Osteocyte (in vitro differentiated cells): ENCODE data around the gene ZNF615. TPM values are rescaled to one million over a fixed set of nuclear protein-coding genes. Genes with fewer than 3 reads are reported as not detected.
"Not testable (repeated sequence)": the region's sequence is repeated elsewhere in the genome, so short reads cannot be mapped to it uniquely, and the experiment has no call there.

ENCODE experiments used
- DNase-seq: peaks from one replicate; pipeline ENCODE4 v3.0.0; 2021; ENCODE audit warnings: mixed read lengths; ENCODE audit not compliant: unreplicated experiment; ENCODE audit errors: extremely low spot score
- H3K27ac Mint-ChIP-seq: one replicate; pipeline ENCODE4 v1.8.0; 2021; ENCODE audit warnings: mild to moderate bottlenecking, mixed read lengths; ENCODE audit not compliant: unreplicated experiment
- H3K27me3 Mint-ChIP-seq: one replicate; pipeline ENCODE4 v1.8.0; 2021; ENCODE audit warnings: mixed read lengths; ENCODE audit not compliant: unreplicated experiment
- H3K36me3 Mint-ChIP-seq: one replicate; pipeline ENCODE4 v1.8.0; 2021; ENCODE audit warnings: mixed read lengths; ENCODE audit not compliant: unreplicated experiment
- H3K4me1 Mint-ChIP-seq: one replicate; pipeline ENCODE4 v1.8.0; 2021; ENCODE audit warnings: mixed read lengths; ENCODE audit not compliant: unreplicated experiment
- H3K4me3 Mint-ChIP-seq: one replicate; pipeline ENCODE4 v1.8.0; 2021; ENCODE audit warnings: mild to moderate bottlenecking, moderate library complexity, mixed read lengths; ENCODE audit not compliant: unreplicated experiment
- H3K9me3 Mint-ChIP-seq: one replicate; pipeline ENCODE4 v1.8.0; 2021; ENCODE audit warnings: mixed read lengths; ENCODE audit not compliant: unreplicated experiment
- long read RNA-seq: library from polyadenylated mRNA; unstranded; transcript quantifications from one replicate; pipeline ENCODE4 v2.0.0, GENCODE V29; 2021
- total RNA-seq: library from RNA; stranded (reverse); gene quantifications from 2 replicates; pipeline ENCODE4 v1.2.1, GENCODE V29; 2021
- TF ChIP-seq, protein P1 (sequence below): fragments of 200-600 bp; sonication (generic); IDR thresholded peaks from 2 replicates; pipeline ENCODE4 v1.5.0; 2021; ENCODE audit warnings: antibody characterized with exemption, mild to moderate bottlenecking, moderate library complexity

Gene ZNF615
- total RNA-seq = 11.7 and 13.1 TPM in 2 replicates
- long read RNA-seq, full-length matches to known transcripts = 18 of 24 reads
- long read RNA-seq, partial matches to known transcripts = 1 of 24 reads
- long read RNA-seq, other reads (novel, unspliced or antisense) = 5 of 24 reads

DNA sequence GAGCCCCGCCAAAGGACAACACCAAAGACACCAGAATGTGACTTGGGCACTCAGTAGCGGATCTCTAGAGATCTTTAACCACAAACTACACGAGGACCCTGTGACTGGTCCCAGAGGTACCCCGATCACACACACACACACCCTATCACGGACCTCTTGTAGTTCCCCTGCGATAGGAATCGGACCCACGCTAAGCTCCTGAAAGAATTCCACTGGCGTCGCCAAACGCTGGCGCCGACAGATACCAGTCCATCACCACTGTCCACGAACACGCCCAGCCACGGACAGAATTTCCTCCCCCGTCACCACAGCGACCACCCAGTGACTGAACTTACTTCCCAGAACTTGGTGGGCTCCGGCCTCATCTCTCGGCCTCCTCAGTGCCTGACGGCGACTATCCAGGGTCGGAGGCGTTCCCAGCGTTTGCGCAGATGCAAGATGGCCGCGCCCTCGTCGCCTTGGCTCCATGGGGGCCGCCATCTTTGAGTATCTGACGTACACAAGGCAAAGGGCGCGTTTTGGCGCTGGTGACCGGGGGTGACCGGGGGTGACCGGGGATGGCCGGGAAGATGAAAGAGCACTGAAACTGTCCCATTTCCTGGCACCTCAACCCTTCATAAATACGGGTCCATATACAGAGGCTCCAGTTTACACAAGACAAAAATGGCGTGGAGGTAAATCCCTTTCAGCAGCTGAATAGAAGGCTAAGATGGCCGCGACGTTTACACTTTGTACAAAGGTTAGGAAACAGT lies at the start of gene ZNF615:
Gene ZNF615 (minus strand): TSS at position 406 of the 752 bp plus-strand sequence. CDS start 4,500 bp downstream, outside the sequence.
- Mint-ChIP-seq H3K27me3 (no peaks in the 10 kb centered on the region), H3K27ac (peak within 1 kb of the TSS; percentile 99), H3K36me3 (peaks cover 41% of the 10 kb centered on the region), H3K9me3 (peaks cover 15% of the 10 kb centered on the region), H3K4me3 (peak within 1 kb of the TSS; percentile 91), H3K4me1 (peaks cover 15% of the 10 kb centered on the region)
- DNase-seq = peak; percentile 95
- TF ChIP-seq, protein P1, sequence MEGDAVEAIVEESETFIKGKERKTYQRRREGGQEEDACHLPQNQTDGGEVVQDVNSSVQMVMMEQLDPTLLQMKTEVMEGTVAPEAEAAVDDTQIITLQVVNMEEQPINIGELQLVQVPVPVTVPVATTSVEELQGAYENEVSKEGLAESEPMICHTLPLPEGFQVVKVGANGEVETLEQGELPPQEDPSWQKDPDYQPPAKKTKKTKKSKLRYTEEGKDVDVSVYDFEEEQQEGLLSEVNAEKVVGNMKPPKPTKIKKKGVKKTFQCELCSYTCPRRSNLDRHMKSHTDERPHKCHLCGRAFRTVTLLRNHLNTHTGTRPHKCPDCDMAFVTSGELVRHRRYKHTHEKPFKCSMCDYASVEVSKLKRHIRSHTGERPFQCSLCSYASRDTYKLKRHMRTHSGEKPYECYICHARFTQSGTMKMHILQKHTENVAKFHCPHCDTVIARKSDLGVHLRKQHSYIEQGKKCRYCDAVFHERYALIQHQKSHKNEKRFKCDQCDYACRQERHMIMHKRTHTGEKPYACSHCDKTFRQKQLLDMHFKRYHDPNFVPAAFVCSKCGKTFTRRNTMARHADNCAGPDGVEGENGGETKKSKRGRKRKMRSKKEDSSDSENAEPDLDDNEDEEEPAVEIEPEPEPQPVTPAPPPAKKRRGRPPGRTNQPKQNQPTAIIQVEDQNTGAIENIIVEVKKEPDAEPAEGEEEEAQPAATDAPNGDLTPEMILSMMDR = no peak

DNA sequence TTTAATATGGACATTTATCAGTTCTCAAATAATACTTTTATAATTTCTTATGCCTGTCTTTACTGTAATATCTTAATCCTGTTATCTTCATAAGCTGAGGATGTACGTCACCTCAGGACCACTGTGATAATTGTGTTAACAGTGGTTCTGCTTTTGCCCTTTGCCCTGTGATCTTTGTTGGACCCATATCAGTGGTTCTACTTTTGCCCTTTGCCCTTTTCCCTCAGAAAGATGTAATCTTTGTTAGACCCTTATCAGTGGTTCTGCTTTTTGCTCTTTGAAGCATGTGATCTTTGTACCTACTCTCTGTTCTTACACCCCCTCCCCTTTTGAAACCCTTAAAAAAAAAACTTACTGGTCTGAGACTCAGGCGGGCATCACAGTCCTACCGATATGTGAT lies 48.5 kb upstream of the ZNF615 start:
- not testable (repeated sequence) for H3K27ac Mint-ChIP-seq, H3K4me3 Mint-ChIP-seq, DNase-seq, H3K4me1 Mint-ChIP-seq, H3K27me3 Mint-ChIP-seq
- H3K36me3 Mint-ChIP-seq = peaks cover 64% of the 10 kb centered on the region
- peaks cover 49% of the 10 kb centered on the region for H3K9me3 Mint-ChIP-seq

DNA sequence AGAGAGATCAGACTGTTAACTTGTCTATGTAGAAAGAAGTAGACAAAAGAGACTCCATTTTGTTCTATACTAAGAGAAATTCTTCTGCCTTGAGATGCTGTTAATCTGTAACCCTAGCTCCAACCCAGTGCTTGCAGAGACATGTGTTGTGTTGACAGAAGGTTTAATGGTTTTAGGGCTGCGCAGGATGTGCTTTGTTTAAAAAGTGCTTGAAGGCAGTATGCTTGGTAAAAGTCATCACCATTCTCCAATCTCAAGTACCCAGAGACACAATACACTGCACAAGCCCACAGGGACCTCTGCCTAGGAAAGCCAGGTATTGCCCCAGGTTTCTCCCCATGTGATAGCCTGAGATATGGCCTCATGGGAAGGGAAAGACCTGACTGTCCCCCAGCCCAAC lies 43.7 kb upstream of the ZNF615 start:
- Mint-ChIP-seq H3K9me3 (peaks cover 35% of the 10 kb centered on the region), H3K36me3 (peaks cover 36% of the 10 kb centered on the region)

DNA sequence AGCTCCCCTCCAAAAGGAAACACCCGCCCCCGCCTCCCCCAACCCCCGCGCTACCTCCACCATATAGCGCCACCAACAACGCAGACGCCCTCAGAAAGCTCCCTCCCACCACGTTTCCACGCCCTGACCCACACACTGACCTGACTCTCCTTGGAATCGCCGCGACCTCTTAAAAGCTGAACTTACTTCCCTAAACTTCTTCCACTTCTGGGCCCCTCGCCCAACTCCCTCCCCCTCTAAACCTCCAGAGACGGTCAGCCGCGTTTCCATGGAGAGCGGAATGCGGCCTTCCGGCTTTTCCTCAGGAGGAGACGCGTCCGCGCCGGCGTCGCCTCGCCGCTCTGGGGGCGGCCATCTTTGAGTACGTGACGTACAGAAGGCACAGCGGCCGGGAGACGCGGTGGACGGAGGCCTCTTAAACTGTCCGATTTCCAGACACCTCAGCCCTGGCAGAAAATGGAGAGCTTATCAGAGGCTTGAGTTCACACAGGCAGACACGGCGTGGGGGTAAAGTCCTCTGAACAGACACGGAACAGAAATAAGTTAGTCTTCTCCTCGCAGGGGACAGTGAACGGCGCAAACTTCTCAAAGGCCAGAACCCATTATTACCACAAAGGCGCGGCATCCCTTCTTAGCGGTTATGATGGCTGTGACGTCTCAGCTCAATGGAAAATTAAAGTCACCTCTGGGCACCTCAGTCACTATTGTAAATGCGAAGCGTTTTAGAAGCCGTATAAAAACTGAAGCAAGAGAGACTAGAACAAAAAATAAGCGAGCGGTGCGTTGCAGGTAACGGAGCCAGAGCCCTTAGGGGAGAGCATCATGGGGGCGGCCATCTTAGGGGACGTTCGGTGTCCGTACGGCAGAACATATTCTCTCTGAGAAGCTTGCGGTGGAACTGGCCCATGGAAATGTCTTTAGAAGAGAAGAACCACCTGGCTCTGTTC lies 40.8 kb upstream of the ZNF615 start, which contains the start of gene ZNF432:
Gene ZNF432 (minus strand): TSS at position 284 of the 947 bp plus-strand sequence. CDS start 1,970 bp downstream, outside the sequence.
- Mint-ChIP-seq H3K9me3 (peaks cover 35% of the 10 kb centered on the region), H3K4me3 (peak within 1 kb of the TSS; percentile 98), H3K27ac (peak within 1 kb of the TSS; percentile 100), H3K27me3 (no peaks in the 10 kb centered on the region), H3K4me1 (peaks cover 14% of the 10 kb centered on the region), H3K36me3 (peaks cover 34% of the 10 kb centered on the region)
- TF ChIP-seq, protein P1 = no peak
- DNase-seq = peak; percentile 97

More for the DNA sequence above, 43.7 kb upstream of the ZNF615 start:
- not testable (repeated sequence) for H3K4me3 Mint-ChIP-seq, DNase-seq, H3K27me3 Mint-ChIP-seq, H3K27ac Mint-ChIP-seq
- peaks cover 14% of the 10 kb centered on the region for H3K4me1 Mint-ChIP-seq

DNA sequence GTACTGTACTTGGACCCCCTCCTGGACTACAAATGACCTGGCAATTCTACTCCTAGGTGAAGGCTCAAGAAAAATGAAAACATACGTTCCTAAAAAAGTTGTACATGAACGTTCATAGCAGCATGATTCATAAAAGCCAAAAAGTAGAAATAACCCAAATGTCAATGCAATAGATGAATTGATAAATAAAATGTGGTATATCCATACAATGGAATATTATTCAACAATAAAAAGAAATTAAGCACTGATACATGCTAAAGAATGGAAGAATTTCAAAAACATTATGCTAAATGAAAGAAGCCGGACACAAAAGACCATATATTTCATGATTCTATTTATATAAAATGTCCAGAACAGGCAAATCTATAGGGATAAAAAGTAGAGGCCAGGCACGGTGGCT lies 31.2 kb upstream of the ZNF615 start:
- peaks cover 44% of the 10 kb centered on the region for H3K9me3 Mint-ChIP-seq
- H3K4me3 Mint-ChIP-seq = no peak overlapping the region
- no peak for DNase-seq
- no peak overlapping the region for H3K27ac Mint-ChIP-seq
- H3K4me1 Mint-ChIP-seq = no peaks in the 10 kb centered on the region
- H3K36me3 Mint-ChIP-seq = peaks cover 93% of the 10 kb centered on the region
- no peaks in the 10 kb centered on the region for H3K27me3 Mint-ChIP-seq
- TF ChIP-seq, protein P1 = no peak
